ENCODE data around the gene HSF2BP.

HSF2BP gene

DNA sequence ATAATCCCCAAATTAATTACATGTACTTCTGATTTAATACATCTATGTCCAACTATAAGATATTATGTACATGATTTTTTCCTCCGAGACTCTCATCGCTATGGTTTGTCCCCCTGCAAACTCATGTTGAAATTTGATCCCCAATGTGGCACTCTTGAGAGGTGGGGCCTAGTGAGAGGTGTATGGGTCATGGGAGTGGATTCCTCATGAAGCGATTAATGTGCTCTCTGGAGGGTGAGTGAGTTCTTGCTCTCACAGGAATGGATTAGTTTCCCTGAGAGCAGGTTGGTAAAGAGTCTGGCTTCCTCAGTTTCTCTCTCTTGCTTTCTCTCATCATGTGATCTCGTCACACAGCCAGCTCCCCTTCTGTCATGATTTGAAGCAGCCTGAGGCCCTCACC is 16.1 kb downstream of the HSF2BP start:
- no peak overlapping the region for H3K4me3 ChIP-seq (ENCODE audit: low read depth, low read length)
- TF ChIP-seq, protein P1, sequence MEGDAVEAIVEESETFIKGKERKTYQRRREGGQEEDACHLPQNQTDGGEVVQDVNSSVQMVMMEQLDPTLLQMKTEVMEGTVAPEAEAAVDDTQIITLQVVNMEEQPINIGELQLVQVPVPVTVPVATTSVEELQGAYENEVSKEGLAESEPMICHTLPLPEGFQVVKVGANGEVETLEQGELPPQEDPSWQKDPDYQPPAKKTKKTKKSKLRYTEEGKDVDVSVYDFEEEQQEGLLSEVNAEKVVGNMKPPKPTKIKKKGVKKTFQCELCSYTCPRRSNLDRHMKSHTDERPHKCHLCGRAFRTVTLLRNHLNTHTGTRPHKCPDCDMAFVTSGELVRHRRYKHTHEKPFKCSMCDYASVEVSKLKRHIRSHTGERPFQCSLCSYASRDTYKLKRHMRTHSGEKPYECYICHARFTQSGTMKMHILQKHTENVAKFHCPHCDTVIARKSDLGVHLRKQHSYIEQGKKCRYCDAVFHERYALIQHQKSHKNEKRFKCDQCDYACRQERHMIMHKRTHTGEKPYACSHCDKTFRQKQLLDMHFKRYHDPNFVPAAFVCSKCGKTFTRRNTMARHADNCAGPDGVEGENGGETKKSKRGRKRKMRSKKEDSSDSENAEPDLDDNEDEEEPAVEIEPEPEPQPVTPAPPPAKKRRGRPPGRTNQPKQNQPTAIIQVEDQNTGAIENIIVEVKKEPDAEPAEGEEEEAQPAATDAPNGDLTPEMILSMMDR (IDR thresholded peaks at IDR 0.05; ENCODE audit: control insufficient read depth, extremely low read depth, insufficient read depth): no peak
- no peak for DNase-seq (ENCODE audit: low read depth)

DNA sequence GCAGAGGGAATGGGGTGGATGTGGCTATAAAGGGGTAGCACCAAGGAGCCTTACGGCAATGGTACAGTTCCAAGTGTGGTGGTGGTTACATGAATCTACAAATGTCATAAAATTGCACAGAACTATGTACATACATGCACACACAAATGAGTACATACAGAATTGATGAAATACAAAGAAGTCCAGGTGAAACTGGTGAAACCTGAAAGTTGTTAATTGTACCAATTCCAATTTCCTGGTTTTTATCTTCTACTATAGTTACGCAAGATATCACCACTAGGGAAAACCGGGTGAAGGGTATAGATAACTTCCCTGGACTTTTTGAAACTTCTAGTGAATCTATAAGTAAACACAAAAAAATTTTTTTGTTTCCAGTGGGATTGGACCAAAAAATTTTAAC is 18.9 kb downstream of the HSF2BP start:
- TF ChIP-seq, protein P1 (IDR thresholded peaks at IDR 0.05; ENCODE audit: control insufficient read depth, extremely low read depth, insufficient read depth): no peak
- no peak overlapping the region for H3K4me3 ChIP-seq (ENCODE audit: low read depth, low read length)
- peak; percentile 56 for DNase-seq (ENCODE audit: low read depth)

DNA sequence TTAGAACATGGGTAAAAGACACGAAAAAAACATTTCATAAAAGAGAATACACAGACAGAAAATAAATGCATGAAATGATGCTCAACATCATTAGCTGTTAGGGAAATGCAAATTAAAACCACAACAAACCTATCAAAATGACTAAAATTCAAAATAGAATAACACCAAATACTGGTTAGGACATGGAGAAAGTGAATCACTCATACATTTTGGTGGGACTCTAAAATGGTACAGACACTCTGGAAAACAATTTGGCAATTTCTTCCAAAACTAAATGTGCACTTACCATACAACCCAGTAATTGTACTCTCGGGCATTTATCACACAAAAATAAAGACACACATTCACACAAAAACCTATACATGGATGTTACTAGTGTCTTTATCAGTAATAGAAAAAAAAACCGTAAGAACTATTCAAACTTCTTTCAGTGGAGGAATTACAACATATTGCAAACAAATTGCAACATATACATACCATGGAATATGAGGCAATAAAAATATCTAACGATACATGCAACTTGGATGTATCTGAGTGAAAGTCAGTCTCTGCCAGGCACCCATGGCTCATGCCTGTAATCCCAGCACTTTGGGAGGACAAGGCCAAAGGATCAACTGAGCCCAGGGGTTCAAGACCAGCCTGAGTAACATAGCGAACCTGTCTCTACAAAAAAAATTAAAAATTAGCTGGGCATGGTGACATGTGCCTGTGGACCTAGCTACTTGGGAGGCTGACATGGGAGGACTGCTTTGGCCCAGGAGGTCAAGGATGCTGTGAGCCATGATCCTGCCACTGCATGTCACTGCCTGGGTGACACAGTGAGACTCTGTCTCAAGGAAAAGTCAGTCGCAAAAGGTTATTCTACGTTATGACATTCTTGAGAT is 19.6 kb downstream of the HSF2BP start:
- TF ChIP-seq, protein P1 (IDR thresholded peaks at IDR 0.05; ENCODE audit: control insufficient read depth, extremely low read depth, insufficient read depth): no peak
- H3K4me3 ChIP-seq (ENCODE audit: low read depth, low read length): no peak overlapping the region
- DNase-seq (ENCODE audit: low read depth): no peak

DNA sequence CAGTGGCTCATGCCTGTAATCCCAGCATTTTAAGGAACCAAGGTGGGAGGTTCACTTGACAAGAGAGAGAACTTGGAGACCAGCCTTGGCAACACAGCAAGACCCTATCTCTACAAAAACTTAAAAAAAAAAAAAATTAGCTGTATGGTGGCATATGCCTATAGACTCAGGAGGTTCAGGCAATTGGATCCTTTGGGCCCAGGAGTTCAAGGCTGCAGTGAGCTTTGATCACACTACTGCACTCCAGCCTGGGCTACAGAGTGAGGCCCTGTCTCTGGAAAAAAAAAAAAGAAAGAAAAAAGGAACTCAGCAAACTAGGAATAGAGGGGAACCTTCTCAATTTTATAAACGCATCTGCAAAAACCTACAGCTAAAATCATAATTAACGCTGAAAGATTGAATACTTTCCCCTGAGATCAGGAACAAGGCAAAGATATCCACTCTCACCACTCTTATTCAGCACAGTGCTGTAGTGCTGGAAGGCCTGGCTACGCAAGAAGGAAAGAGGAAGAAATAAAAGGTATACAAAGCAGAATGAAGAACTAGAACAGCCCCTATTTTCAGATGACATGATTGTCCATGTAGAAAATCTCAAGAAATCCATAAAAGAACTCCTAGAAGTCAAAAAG is 21.6 kb downstream of the HSF2BP start:
- no peak overlapping the region for H3K4me3 ChIP-seq (ENCODE audit: low read depth, low read length)
- DNase-seq (ENCODE audit: low read depth): no peak
- TF ChIP-seq, protein P1 (IDR thresholded peaks at IDR 0.05; ENCODE audit: control insufficient read depth, extremely low read depth, insufficient read depth): no peak

DNA sequence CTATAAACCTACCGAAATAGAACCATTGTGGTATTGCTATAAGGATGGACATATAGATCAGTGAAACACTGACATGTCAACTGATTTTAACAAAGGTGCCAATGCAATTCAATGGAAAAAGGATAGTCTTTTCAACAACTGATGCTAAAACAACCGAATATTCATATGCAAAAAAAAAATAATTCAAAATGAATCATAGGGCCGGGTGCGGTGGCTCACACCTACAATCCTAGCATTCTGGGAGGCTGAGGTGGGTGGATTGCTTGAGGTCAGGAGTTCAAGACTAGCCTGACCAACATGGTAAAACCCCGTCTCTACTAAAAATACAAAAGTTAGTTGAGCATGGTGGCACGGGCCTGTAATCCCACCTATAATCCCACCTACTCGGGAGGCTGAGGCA is 23.9 kb downstream of the HSF2BP start:
- H3K4me3 ChIP-seq (ENCODE audit: low read depth, low read length): no peak overlapping the region
- TF ChIP-seq, protein P1 (IDR thresholded peaks at IDR 0.05; ENCODE audit: control insufficient read depth, extremely low read depth, insufficient read depth): no peak
- DNase-seq (ENCODE audit: low read depth): no peak

DNA sequence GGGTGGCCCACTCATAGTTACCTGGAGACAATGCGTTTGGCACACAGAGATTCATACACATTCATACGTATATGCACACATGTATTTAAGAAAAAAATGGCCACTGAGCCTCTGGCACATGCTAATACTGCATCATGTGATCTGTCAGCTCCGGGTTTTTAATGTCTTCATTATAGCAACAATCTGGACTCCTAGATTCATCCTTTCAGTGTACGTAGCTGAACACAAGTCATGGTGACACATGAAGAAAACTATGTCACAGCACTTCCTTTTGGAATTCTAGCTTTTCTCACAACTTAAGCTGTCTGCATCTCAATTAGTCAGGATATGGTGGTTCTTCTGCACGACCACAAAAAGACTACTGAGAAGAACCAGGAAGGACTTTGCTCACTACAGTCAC is 24.7 kb downstream of the HSF2BP start:
- H3K4me3 ChIP-seq (ENCODE audit: low read depth, low read length): no peak overlapping the region
- TF ChIP-seq, protein P1 (IDR thresholded peaks at IDR 0.05; ENCODE audit: control insufficient read depth, extremely low read depth, insufficient read depth): no peak
- no peak for DNase-seq (ENCODE audit: low read depth)
